Measurements from ENCODE around the gene ID2. TPM values are rescaled to one million over a fixed set of nuclear protein-coding genes. Genes with fewer than 3 reads are reported as not detected.

The ID2 gene
- total RNA-seq, 1 experiment from 2014 or later, result 112 TPM

- Histone ChIP-seq H3K9me3 (ENCODE audit: control insufficient read depth in 1 of 2, insufficient read depth in 1 of 2, low read depth in 1 of 2, low read length in 2 of 2) (no peaks in the 10 kb centered on the region), H3K9me2 (ENCODE audit: insufficient read depth) (no peaks in the 10 kb centered on the region), H3K36me3 (ENCODE audit: control insufficient read depth in 1 of 2, insufficient read depth in 2 of 2, low read length in 2 of 2) (no peaks in the 10 kb centered on the region), H4K20me1 (ENCODE audit: insufficient read depth) (no peaks in the 10 kb centered on the region), H3K79me2 (ENCODE audit: insufficient read depth, low read length) (no peaks in the 10 kb centered on the region), H2AFZ (ENCODE audit: low read depth, low read length, poor library complexity, severe bottlenecking) (peak overlapping the region; percentile 18), H3K9ac (ENCODE audit: low read length) (peak overlapping the region; percentile 61), H3K4me3 (replicated peaks in 1 of 2; ENCODE audit: low read depth in 1 of 2, low read length in 2 of 2) (peak overlapping the region; percentile 25 to 47), H3K4me2 (ENCODE audit: low read length) (peak overlapping the region; percentile 81), H3K27me3 (ENCODE audit: insufficient read depth, low read length) (no peaks in the 10 kb centered on the region), H3K27ac (ENCODE audit: low read depth, low read length) (peak overlapping the region; percentile 73), H3K4me1 (ENCODE audit: control insufficient read depth in 1 of 2, insufficient read depth in 2 of 2, low read length in 2 of 2) (peaks cover 77 to 89% of the 10 kb centered on the region in 2 experiments)
- TF ChIP-seq YY1 (IDR thresholded peaks at IDR 0.05; ENCODE audit: extremely low read depth, insufficient replicate concordance, low read depth, low read length), result no peak
- no peak for TF ChIP-seq TCF7L2 (IDR thresholded peaks at IDR 0.05; ENCODE audit: borderline replicate concordance, extremely low read depth, insufficient read depth, insufficient read length)
- no peak for TF ChIP-seq CTCF (IDR thresholded peaks at IDR 0.05 in 2 of 3, conservative IDR thresholded peaks at IDR 0.05 in 1 of 3; ENCODE audit: borderline replicate concordance in 1 of 3, insufficient read depth in 1 of 3, low read depth in 2 of 3, low read length in 2 of 3)
- TF ChIP-seq CEBPB (IDR thresholded peaks at IDR 0.05; ENCODE audit: low read depth), result no peak
- no peak for TF ChIP-seq SIN3A (IDR thresholded peaks at IDR 0.05; ENCODE audit: low read depth)
- no peak for TF ChIP-seq EZH2 (IDR thresholded peaks at IDR 0.05)
- no peak for TF ChIP-seq RAD21 (IDR thresholded peaks at IDR 0.05; ENCODE audit: low read depth)
- intact Hi-C loops (cut with micrococcal nuclease), result no loop called here
- DNase-seq (ENCODE audit: low read depth, low spot score) (no peak), ATAC-seq (peak; percentile 18)
- POLR2A ChIA-PET, result interaction anchor here (1.2 to 3.8 kb wide), 2 partner anchors 48 to 51 kb away, joined by 3 to 26 read pairs; partner anchors contain the start of gene ID2
- CTCF ChIA-PET, result interaction anchor here (0.9 kb wide), 1 partner anchor 47 kb away, joined by 3 read pairs; no protein-coding TSS in a partner anchor
- BruUV-seq (replicated peaks), result no TSS peak
- RAD21 ChIA-PET (ENCODE audit: low non-redundant PET in 1 of 2, low total read pairs in 2 of 2, uncharacterized antibody in 2 of 2, unreplicated experiment in 2 of 2), result no interaction called here
Measured at GRCh38 chr2:8633186-8633734, 48.6 kb upstream of the ID2 start.
